T-helper 2 cell (primary cell): ENCODE results near the gene C10orf53.
"Not testable (repeated sequence)": the region's sequence is repeated elsewhere in the genome, so short reads cannot be mapped to it uniquely, and the experiment has no call there.

Experiments used
- DNase-seq, 5 experiments: peaks; one replicate each; pipeline versions ENCODE4 v3.0.0 to v3.0.0-alpha.2; 2012 to 2022

Gene C10orf53

DNA sequence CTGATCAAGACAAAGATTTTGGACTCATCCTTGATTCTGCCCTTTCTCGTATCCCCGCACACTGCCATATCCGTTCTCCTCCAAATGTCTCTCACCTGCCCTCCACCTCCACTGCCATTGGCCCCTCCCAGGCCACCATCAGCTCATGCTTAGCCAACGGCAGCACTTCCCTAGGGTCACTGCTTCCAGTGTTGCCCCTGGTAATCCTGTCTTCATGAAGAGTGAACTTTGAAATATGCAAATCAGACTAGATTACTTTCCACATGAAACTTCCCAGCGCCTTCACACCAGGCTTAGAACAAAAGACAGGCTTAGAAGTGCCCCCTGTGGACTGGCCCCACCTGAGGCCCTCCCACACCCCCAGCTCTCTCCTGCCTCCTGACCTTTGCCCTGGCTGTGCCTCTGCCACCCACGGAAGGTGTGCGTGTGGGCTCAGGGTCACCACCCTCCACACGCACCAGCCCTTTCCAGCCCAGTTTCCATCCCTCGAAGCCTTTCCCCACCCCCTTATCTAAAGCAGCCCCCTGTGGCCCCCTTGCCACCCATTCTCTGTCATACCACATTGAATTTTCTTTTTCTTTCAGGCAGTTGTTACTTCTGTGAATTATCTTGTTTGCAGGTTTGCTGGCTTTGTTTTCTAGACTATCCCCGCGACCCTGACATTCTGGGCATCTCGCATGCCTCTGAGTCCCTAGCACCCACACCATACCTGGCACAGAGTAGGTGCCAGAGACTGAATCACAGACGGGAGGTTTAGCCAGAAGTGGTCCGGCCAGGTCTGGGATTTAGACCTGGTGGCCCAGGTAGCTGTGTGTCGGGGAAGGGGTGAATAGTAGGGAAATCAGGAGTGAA lies 26.8 kb upstream of the C10orf53 start:
- no peak for DNase-seq

DNA sequence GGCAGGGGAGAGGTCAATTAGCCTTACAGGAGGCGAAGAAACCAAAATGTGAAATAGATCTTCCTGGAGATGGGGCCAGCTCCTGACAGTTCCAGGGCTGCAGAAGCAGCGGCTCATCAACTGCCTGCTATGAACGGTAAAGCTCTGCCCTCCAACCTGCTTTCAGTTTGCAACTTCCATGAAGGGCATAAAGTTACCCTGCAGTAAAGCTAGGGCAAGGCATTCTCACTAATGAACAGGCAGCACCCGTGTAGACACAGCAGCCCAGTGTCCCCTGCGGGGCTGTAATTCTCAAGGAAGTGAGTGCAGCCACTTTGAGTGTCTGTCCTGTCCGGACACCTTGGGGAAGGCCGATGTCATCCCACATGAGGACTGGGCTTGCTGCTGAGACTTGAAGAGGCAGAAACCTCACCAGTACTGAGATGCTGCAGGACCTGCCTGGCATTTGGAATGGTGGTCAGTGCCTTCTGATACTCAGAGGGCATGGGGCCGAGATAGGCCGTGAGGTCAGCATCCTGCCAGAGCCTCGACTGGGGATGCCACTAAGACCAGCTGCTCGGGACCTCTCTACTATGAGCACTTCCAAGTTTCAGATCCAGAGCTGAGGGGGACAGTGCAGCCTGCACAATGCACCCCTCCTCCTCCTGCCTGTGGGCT lies 26.1 kb upstream of the C10orf53 start:
- DNase-seq = no peak

DNA sequence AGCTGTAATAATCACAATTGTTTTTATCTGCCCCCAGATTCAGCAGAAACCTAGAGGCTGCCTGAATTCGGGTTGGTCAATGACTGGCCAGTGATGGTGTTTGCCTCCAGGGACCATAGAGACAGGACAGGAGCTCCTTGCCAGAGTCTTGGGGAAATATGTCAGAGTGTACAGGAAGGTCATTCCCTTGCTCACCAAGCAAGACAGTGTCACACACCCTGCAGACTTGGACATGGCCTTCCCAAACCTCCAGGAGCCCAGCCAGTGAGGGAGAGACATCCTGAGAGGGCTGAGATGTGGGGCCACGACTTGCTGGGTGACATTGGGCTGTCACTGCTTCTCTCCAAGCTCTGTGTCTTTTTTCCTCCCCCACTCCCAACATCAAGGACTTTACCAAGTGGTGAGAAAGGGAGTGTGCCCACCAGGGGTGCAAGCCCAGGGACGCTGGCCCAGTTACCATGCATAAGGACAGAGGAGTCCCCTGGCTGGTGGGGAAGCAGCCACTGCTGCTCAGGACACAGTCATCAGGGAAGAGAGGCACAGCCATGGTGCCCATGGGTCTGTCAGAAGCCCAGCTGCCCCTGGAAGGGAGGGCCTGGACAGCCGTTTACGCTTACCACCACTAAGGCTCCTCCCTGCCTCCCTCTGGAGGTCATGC lies 25.3 kb upstream of the C10orf53 start:
- DNase-seq = no peak

DNA sequence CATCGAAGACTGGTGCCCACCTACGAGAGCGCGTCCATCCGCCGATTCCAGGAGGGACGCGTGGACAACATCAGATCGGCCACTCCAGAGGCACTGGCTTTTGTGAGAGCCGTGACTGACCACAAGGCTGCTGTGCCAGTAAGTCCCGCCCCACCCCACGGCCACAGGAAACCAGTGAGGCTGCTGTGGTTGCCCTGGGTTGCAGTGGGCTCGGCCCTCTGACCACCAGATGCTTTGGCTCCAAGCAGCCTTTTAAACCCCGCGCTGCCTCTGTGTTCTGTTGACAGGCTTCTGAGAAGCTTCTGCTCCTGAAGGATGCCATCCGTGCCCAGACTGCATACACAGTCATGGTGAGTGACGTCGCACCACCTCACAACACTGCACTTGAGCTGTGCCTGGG lies 24.4 kb upstream of the C10orf53 start:
- DNase-seq = no peak

DNA sequence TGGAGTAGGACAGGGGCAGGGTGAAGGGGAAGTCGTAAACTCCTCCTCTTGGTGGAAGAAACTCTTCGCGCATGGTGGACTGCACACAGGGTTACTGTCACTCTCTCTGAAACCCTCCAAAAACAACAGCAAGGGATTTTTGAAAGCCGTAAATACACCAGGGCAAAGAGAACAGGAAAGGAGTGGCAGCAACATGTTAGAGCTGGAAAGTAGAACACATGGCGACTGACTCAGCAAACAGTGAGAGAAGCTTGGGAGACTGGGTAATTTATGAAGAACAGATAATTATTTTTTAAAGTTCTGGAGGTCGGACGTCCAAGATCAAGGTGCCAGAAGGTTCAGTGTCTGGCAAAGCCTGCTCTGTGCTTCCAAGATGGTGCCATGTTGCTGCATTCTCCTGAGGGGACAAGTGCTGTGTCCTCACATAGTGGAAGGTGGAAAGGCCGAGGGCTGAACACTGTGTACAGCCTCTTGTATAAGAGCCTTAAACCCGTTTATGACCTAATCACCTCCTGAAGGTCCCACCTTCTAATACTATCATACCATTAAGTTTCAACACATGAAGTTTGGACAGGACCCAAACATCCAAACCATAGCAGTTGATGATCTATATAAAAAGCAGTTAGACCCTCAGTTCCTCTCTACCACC lies 22.5 kb upstream of the C10orf53 start:
- no peak for DNase-seq

DNA sequence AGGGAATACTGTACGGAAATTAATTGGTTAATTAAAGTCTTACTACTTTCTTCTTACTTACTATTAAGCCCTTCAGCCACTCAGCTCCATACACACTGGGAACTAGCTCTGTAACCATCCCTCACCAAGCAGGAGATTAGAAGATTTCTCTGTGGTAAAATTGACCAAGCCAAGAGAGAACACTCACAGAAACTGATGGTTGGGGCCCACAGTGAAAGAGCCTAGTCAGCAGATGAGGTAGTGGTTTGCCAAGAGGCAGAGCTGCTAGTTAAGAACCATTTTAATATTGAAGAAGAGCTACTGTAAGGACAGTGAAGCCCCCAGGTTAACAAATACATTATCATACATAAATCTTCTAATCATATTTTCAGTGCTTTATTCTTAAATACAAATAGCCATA lies 21.8 kb upstream of the C10orf53 start:
- peak in 1 of 5 experiments; percentile 11 for DNase-seq

DNA sequence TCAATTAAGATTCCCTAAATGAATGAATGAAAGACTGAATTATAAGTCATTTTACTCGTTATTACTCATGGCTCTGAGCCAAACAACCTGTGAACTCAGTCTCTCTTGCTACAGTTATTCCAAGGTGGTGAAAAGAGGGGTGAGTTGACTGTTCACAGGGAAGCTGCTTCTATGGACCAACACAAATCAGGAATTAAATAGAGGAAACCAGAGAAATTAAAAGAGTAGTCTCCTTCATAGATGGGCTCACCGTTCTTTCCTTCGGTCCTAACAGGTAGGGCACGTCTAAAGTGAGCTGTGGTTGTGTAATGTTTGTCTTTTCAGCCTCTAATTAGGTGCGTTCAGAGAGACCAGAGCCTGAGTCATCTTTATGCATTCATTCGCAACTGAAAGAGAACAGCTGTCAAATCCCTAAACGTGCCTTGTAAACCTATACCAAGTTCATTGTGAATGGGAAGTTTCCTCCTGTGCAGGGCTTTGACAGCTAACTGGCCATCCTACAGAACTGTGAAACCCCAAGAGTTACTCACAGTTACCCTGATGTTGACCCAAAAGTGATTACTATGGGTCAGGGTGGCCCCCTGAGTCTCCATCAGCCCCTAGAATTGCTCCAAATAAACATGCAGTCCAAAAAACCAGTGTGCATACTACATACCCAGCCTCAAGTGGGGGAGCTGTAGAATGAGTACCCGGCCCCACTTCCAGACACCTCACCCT lies 18.2 kb upstream of the C10orf53 start:
- DNase-seq = no peak

DNA sequence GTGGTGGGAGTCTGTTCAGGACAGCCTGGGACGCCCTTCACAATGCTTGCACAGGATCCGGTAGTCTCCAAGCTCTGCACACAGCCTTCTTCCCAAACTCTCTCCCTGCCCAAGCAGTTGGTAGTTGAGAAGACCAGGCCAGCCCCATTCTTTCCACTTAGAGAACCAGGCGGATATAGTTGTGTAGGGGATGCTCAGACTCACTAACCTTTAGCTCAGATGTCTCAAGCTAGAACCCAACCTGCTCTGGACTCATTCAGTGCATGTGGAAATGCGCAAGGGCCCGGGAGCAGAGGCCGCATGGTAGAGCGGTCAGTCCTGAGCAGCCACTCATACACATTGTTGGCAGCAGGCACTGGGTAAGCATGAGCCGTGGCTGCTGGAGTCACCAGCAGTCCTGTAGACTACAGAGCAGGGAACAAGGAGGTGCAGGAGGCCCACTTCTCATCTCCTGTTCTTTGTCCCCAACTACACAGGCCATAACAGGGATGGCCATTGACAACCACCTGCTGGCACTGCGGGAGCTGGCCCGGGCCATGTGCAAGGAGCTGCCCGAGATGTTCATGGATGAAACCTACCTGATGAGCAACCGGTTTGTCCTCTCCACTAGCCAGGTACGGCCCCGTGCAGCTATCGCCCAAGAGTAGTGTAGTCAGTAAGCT lies 17.2 kb upstream of the C10orf53 start:
- DNase-seq = no peak

DNA sequence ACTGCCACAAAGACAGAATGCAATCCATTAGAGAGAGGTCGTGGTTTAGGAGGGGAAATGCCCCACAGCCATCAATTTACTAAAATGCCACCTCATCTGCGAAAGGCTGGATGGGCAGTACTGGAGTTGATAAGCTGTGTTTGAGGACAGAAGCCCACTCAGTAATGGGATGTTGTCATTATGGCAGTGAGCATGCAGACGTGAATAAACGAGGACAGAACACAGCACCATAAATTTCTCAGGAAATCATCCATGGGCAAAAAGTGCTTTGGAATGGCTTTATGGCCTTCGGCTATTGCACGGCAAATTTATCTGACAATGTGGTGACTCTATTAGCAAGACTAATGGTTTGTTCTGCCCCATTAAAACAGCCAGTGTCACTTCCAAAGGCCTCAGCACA lies 15.9 kb upstream of the C10orf53 start:
- DNase-seq = no peak

DNA sequence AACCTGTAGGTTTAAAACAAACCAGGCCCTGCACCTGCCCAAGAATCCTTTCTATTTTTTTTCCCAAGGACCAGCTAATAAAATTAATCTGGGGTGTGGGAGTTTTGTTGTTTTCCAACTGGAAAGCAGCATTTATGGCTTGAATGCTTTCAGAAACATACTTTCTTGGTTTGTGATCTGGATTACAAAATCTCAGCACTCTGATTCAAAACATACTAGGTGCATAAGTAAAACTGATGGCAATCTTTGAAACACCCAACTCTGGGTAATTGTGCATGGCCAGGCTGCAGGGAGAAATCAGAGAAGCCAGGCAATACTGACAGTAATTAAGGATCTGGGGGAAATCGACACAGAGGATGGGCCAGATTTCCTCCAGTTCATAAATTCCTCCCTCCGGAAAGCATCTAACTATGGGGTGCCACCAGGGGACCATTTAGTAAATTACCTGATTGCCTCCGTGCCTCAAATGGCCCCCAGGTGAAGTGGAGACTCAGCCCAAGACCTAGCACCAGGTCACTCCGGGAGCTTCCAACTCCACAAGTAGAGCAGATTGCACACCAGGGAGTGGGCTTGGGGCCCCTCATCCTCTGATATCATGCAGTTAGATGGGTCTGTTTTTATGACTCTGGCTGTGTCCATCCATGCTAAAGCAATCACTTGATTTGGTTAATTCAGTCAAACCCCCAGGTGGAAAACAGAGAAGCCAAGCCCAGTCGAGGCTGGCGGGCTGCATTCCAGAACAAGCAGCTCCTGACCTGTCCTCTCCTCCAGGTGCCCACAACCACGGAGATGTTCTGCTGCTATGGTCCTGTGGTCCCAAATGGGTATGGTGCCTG lies 15.2 kb upstream of the C10orf53 start:
- no peak for DNase-seq

DNA sequence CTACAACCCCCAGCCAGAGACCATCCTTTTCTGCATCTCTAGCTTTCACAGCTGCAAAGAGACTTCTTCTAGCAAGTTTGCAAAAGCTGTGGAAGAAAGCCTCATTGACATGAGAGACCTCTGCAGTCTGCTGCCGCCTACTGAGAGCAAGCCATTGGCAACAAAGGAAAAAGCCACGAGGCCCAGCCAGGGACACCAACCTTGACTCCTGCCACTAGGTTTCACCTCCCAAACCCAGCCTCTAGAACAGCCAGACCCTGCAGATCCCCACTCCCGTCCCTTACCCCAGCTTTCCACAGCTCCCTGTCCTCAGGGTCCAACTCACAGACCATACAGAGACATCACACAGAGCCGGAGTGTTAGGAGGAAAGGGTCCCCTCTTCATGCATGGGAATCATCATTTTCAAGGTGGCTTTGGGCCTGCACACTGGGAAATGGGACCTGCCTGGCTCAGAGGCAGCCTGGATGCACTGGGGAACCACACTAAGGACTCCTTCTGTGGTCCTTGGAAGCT lies 14.6 kb upstream of the C10orf53 start:
- no peak for DNase-seq

DNA sequence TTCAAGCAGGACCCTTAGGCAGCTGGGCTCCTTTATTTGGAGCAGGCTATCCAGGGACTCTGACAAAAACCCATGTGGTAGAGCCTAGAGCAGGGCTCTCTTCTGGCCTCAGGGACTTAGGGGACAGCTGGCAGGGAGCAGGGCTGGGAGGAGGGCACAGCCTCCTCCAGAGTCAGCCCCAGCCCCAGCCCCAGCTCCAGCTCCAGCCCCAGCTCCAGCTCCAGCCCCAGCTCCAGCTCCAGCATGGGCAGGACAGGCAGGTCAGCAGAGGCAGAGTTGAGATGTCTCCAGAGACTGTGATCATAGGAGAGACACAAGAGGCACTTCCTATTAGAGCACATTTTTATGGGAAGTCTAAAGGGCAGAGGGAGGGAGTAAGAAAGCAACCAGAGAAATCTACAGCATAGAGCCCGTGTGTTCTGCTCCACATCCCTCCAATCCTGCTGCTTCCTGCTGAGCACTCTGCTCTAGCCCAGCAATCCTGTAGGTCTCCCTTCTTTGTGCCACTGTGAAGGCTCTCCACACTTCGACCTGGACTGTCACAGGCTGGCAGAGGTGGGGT lies 13.3 kb upstream of the C10orf53 start:
- no peak for DNase-seq

DNA sequence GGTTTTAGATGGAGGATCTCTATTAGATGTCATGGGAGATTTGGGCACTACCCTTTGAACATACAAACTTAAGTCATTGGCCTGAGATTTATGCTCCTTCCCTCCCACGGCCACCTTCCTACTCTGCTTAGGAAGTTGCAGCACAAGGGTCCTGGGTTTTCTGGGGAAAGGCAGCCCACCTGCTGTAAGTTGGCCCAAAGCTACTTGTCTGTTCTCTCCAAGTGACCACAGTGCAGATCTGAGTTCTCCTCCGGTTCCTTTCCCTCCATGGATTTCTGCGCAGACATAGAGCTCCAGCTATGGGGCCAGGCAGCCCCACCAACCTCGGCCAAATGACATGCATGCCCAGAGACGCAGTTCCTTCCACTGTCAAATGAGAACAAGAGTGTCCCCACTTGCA lies 12.8 kb upstream of the C10orf53 start:
- DNase-seq = no peak

DNA sequence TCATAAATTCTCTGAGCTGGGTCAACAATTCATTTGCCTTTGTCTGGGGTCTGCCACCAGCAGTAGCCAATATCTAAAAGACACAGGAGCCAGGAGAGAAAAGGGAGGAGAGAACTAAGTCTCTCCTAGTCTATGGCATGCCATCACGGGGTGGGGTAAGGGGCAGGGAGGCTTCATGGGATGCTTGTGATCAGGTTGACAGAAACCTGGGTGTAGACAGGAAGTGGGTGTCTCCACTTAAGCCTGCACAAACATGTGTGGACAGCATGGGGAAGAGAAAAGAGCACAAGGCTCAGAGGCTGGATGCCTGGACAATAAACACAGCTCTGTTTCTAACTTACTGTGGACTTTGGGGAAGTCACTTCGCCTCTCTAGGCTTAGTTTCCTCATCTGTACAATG lies 11.5 kb upstream of the C10orf53 start:
- DNase-seq = no peak

DNA sequence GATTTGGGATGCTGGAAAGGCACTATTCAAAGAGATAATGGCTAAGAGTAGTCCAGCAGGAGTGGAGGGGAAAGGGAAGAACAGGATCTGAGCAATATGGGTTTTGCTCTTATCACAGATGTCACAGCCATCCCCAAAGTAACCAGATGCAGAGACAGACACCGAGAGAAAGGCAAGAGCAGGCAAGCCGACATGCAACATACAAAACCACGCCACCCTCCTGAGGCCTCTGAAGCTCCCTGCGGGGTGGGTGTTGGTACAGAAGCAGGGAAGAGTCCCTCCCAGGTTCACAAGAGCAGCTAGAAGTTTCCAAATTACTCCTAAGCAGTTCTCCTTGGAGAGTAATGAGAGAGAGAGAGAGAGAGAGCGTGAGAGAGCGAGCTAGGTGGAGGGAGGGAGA lies 10.8 kb upstream of the C10orf53 start:
- DNase-seq = no peak

DNA sequence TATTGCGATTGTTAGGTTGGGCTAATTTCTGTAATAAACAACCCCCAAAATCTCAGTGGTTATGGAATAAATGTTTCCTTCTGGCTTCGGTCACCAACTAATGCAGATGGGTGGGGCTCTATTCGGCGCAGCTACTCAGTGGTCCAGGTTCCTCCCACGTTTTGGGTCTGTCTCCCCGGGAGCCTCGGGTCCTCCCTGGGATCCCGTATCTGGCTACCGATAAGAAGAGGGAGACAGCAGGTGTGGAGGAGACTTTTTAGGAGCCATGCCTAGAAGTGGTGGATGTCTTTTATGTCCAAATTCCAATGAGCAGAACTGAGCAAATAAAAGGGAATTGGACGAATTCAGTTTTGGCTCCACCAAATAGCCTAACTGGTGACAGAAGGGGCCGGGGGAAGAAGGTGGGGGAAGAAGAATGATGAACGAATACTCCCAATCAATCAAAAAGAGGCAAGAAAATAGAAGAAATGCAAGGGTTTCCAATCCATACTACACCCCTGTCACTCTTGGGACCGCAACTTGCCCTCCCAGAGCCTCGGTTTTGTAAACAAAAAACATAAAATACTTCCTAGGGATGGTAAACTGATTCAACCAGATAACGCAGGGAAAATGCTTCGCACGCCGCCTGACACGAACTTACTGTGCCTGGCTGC lies 498 bp upstream of the C10orf53 start:
- DNase-seq = no peak

DNA sequence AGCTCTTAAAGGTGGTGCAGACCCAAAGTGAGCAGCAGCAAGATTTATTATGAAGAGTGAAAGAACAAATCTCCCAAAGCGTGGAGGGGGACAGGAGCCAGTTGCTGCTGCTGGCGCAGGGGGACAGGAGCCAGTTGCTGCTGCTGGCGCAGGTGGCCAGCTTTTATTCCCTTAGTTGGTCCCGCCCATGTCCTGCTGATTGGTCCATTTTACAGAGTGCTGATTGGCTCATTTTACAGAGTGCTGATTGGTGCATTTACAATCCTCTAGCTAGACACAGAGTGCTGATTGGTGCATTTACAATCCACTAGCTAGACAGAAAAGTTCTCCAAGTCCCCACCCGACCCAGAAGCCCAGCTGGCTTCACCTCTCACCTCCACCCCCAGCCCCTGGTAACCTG lies 3.0 kb downstream of the C10orf53 start:
- DNase-seq = not testable (repeated sequence)

DNA sequence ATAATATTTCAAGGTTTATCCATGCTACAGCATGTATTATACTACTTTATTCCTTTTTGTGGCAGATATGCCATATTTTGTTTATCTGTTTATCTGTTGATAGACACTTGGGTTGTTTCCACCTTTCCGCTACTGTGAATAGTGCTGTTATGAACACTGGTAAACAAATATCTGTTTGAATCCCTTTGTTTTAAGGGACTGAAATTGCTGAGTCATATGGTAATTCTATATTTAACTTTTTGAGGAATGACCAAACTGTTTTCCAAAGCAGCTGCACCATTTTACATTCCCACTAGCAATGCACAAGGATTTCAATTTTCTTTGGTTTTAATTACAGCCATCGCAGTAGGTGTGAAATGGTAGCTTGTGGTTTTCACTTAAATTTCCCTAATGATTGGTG lies 3.4 kb downstream of the C10orf53 start:
- no peak for DNase-seq

DNA sequence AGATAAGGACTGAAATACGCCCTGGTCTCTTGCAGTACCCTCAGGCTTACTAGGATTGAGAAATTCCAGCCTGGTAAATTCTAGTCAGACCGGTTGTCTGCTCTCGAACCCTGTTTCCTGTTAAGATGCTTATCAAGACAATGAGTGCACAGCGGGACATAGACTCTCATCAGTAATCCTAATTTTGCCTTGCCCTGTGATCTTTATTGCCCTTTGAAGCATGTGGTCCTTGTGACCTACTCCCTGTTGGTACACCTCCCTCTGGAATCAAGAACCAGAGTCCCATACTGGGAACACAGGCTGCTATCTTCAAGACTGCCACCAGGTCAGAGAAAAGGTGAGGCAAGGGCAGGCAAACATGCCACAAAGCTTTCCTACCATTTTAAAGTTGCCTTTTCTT lies 7.2 kb downstream of the C10orf53 start:
- no peak for DNase-seq

DNA sequence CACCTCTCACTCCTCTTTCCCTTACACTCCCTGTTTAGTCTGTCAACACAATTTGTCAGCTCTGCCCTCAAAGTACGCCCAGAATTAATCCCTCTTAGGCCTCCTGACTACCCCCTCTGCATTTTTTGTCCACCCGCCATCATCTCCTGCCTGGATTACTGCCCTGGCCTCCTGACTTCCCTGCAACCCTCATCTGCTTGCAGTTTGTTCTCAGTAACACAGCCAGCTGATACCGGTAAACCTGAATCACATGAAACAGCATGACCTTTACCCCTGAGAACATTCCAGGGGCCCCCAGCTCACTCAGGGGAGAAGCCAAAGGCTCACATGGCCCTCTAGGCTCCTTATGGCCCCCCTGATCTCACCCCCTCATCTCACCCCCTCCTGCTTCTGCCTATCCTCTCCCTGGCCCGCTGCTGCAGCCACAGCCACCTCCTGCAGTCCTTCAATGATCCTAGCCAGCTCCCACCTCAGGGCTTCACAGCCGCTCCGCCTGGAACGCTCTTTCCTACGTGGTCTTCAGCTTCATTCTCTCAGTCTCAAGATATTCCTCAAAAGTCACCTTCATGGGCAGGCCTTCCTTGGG lies 8.9 kb downstream of the C10orf53 start:
- no peak for DNase-seq
